ENCODE data around the gene CWC25. TPM values are rescaled to one million over a fixed set of nuclear protein-coding genes. Genes with fewer than 3 reads are reported as not detected.

The CWC25 gene
- total RNA-seq, 1 donor from 2014 or later, result 12.4 TPM

GRCh38 chr17:38869526-38870258 is 44.6 kb upstream of the CWC25 start, which contains the start of gene LASP1:
Gene LASP1, plus strand, starts transcription at chr17:38870058. Its CDS starts 132 bp downstream, at chr17:38870190.
- H2AFZ ChIP-seq (ENCODE audit: low read depth, low read length), result peak within 1 kb of the TSS; percentile 70
- H3K27ac Mint-ChIP-seq (ENCODE audit: unreplicated experiment), result peak within 1 kb of the TSS; percentile 96
- TF ChIP-seq EZH2 (IDR thresholded peaks at IDR 0.05; ENCODE audit: insufficient read depth, low read length), result no peak
- TF ChIP-seq CTCF (IDR thresholded peaks at IDR 0.05; ENCODE audit: insufficient read depth, low read depth, low read length), result no peak
- H3K9me3 ChIP-seq (ENCODE audit: insufficient read depth, low read depth, low read length), result no peaks in the 10 kb centered on the region
- peak within 1 kb of the TSS; percentile 95 for H3K9ac ChIP-seq (ENCODE audit: low read length)
- peak within 1 kb of the TSS; percentile 79 for H3K27ac ChIP-seq (ENCODE audit: low read depth, low read length)
- FAIRE-seq, result no peak
- H3K4me1 Mint-ChIP-seq (ENCODE audit: low read depth, unreplicated experiment), result peaks cover 22% of the 10 kb centered on the region
- H3K79me2 ChIP-seq (ENCODE audit: insufficient read depth, low read length), result peaks cover 48% of the 10 kb centered on the region
- peaks cover 4% of the 10 kb centered on the region for H3K36me3 ChIP-seq (ENCODE audit: insufficient read depth, low read length)
- peaks cover 9% of the 10 kb centered on the region for H3K36me3 Mint-ChIP-seq (ENCODE audit: low read depth, unreplicated experiment)
- DNase-seq (ENCODE audit: low read depth), result peak; percentile 74
- H3K9me3 Mint-ChIP-seq (ENCODE audit: unreplicated experiment), result no peaks in the 10 kb centered on the region
- H3K4me2 ChIP-seq (ENCODE audit: low read length), result peak within 1 kb of the TSS; percentile 87
- H3K4me3 Mint-ChIP-seq (ENCODE audit: unreplicated experiment), result peak within 1 kb of the TSS; percentile 97
- H3K27me3 Mint-ChIP-seq (ENCODE audit: low read depth, unreplicated experiment), result no peaks in the 10 kb centered on the region
- H3K4me1 ChIP-seq (ENCODE audit: insufficient read depth, low read length), result peaks cover 46% of the 10 kb centered on the region
- peak within 1 kb of the TSS; percentile 88 for H3K4me3 ChIP-seq (ENCODE audit: insufficient read depth, low read depth, low read length)
- H3K27me3 ChIP-seq (ENCODE audit: insufficient read depth, low read length), result no peaks in the 10 kb centered on the region
- H4K20me1 ChIP-seq (ENCODE audit: insufficient read depth, low read length), result peaks cover 41% of the 10 kb centered on the region

DNA sequence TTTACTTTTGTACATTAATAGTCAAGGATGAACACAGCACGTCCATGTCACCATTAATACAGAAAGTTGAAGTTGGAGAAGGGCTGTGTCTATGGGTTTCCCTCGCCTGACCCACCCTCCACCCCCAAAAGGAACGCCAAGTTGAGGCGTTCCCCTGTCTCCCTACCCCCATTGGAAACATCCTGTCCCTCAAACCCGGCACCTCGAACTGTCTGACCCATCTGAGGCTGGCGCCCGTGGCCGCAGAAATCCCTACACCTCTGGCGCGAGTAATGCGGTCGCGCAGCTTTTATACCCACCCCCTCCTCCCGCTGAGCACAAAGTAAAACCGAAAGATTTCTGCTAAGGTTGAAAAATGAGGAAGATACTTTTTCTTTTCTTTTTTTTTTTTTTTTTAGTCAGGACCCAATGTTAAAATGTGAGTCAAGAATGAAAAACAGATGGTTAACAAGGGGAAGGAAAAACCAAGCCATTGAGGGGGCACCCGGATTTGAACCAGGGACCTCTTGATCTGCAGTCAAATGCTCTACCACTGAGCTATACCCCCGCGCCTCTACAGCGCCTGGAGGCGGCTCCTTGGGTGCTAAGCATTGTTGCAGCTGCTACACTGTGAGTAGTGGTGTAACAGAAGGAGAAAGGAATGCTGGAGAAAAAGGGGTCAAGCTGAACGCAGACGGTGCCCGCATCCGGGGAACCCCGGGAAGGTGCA is 43.9 kb upstream of the CWC25 start:
- no peak for TF ChIP-seq EZH2 (IDR thresholded peaks at IDR 0.05; ENCODE audit: insufficient read depth, low read length)
- TF ChIP-seq CTCF (IDR thresholded peaks at IDR 0.05; ENCODE audit: insufficient read depth, low read depth, low read length), result peak; percentile 23
- Histone ChIP-seq H3K4me2 (ENCODE audit: low read length) (peak overlapping the region; percentile 87), H3K27me3 (ENCODE audit: insufficient read depth, low read length) (no peaks in the 10 kb centered on the region), H3K9ac (ENCODE audit: low read length) (peak overlapping the region; percentile 95), H3K4me3 (ENCODE audit: insufficient read depth, low read depth, low read length) (peak overlapping the region; percentile 88), H3K36me3 (ENCODE audit: insufficient read depth, low read length) (peaks cover 4% of the 10 kb centered on the region), H3K27ac (ENCODE audit: low read depth, low read length) (peak overlapping the region; percentile 79), H3K79me2 (ENCODE audit: insufficient read depth, low read length) (peaks cover 40% of the 10 kb centered on the region), H4K20me1 (ENCODE audit: insufficient read depth, low read length) (peaks cover 33% of the 10 kb centered on the region), H3K4me1 (ENCODE audit: insufficient read depth, low read length) (peaks cover 39% of the 10 kb centered on the region), H2AFZ (ENCODE audit: low read depth, low read length) (peak overlapping the region; percentile 70), H3K9me3 (ENCODE audit: insufficient read depth, low read depth, low read length) (no peaks in the 10 kb centered on the region)
- peaks cover 17% of the 10 kb centered on the region for H3K4me1 Mint-ChIP-seq (ENCODE audit: low read depth, unreplicated experiment)
- H3K27ac Mint-ChIP-seq (ENCODE audit: unreplicated experiment), result peak overlapping the region; percentile 96
- DNase-seq (ENCODE audit: low read depth) (peak; percentile 76), FAIRE-seq (no peak)
- peaks cover 9% of the 10 kb centered on the region for H3K36me3 Mint-ChIP-seq (ENCODE audit: low read depth, unreplicated experiment)
- H3K27me3 Mint-ChIP-seq (ENCODE audit: low read depth, unreplicated experiment), result no peaks in the 10 kb centered on the region
- H3K9me3 Mint-ChIP-seq (ENCODE audit: unreplicated experiment), result no peaks in the 10 kb centered on the region
- H3K4me3 Mint-ChIP-seq (ENCODE audit: unreplicated experiment), result peak overlapping the region; percentile 93

All from astrocyte (in vitro differentiated cells and primary cell).